Esophagus squamous epithelium (tissue), 4 donors: ENCODE data around the gene TMED8.

Source experiments
- POLR2A ChIP-seq, 4 donors: fragments of 450-650 bp; IDR thresholded peaks; one replicate each; pipeline ENCODE4 v1.6.1; 2017; ENCODE audit warnings: antibody characterized with exemption in 4 of 4, mild to moderate bottlenecking in 4 of 4, moderate library complexity in 3 of 4
- TF ChIP-seq, protein P1 (sequence below), 6 experiments: fragments of 450-650 bp in 4 of 6; fragments of 200-600 bp in 2 of 6; sonication (generic) in 2 of 6; IDR thresholded peaks; one replicate each; pipeline ENCODE4 v1.5.1; 2016 to 2019; ENCODE audit warnings: antibody characterized with exemption in 6 of 6, mild to moderate bottlenecking in 4 of 6, moderate library complexity in 4 of 6

DNA sequence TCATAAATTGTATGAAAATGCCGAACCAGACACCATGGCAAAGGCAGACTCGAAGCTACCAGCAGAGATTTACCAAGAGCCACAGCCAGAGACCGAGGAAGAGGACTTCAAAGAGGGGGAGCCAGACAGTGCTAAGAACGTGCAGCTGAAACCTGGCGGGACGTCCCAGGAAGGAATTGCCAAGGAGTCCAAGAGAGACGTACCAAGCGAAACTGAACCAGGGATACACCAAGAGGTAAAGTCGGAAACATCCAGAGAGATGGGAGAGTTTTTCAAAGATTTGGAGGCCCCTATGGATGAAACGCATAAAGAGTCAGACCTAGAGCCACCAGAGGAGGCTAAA lies 579 bp upstream of the TMED8 start:
- TF ChIP-seq, protein P1, sequence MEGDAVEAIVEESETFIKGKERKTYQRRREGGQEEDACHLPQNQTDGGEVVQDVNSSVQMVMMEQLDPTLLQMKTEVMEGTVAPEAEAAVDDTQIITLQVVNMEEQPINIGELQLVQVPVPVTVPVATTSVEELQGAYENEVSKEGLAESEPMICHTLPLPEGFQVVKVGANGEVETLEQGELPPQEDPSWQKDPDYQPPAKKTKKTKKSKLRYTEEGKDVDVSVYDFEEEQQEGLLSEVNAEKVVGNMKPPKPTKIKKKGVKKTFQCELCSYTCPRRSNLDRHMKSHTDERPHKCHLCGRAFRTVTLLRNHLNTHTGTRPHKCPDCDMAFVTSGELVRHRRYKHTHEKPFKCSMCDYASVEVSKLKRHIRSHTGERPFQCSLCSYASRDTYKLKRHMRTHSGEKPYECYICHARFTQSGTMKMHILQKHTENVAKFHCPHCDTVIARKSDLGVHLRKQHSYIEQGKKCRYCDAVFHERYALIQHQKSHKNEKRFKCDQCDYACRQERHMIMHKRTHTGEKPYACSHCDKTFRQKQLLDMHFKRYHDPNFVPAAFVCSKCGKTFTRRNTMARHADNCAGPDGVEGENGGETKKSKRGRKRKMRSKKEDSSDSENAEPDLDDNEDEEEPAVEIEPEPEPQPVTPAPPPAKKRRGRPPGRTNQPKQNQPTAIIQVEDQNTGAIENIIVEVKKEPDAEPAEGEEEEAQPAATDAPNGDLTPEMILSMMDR (IDR thresholded peaks at IDR 0.05): no peak
- no peak for TF ChIP-seq POLR2A (IDR thresholded peaks at IDR 0.05)
